ENCODE measurements around the gene RASL11B.

Gene RASL11B

DNA sequence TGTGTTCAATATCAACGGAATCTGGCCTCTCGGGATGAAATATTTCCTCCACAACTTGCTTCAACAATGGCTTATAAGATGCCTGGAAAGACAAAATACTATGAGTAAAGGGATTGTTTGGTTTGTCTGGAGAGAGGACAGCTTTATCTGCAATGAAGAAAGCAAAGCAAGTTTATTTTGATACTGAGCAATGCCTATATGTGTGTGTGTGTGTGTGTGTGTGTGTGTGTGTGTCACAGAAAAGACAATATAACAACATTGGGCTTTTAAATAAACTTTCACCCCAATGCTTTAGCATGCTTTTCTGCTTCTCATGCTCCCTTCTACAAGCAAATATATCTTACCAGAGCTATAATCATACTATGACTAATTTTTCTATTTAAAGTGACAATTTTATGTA lies 45.4 kb downstream of the RASL11B start:
- ChIA-PET CTCF (no interaction called here), POLR2A (no interaction called here)
- DNase-seq (ENCODE audit: extremely low spot score), result no peak
- no peak for TF ChIP-seq ZNF384 (IDR thresholded peaks at IDR 0.05)
- no peak for TF ChIP-seq TARDBP (IDR thresholded peaks at IDR 0.05)
- no peak for TF ChIP-seq L3MBTL2 (conservative IDR thresholded peaks at IDR 0.05)
- TF ChIP-seq SUZ12 (IDR thresholded peaks at IDR 0.05), result no peak
- TF ChIP-seq FOXA1 (IDR thresholded peaks at IDR 0.05), result no peak
- TF ChIP-seq CTBP1 (IDR thresholded peaks at IDR 0.05; ENCODE audit: borderline replicate concordance), result no peak
- no peak for TF ChIP-seq FOXK2 (IDR thresholded peaks at IDR 0.05)
- TF ChIP-seq BHLHE40 (IDR thresholded peaks at IDR 0.05; ENCODE audit: borderline replicate concordance), result no peak
- no peak for TF ChIP-seq NFRKB (IDR thresholded peaks at IDR 0.05)
- no peak for TF ChIP-seq HDGF (IDR thresholded peaks at IDR 0.05; ENCODE audit: borderline replicate concordance)
- no peak for TF ChIP-seq ARNT (IDR thresholded peaks at IDR 0.05)

DNA sequence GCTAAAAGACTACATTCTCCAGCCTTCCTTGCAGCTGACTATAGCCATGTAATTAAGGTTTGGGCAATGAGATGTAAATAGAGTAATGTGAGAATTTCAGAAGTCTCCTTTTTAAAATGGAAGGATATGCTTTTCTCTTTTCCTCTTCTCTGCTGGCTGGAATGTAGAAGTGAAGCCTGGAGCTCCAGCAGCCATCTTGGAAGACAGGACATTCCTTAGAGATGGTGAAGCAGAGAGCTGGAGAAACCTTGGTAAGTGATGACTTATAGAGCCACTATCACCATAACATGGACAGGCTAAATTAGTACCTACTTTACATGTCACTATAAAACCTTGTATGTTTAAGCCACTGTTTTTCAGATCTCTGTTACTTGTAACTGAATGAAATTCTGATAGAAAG lies 48.0 kb downstream of the RASL11B start:
- no peak for DNase-seq (ENCODE audit: extremely low spot score)
- ChIA-PET POLR2A (interaction anchor here (0.6 kb wide), 1 partner anchor 79 kb away, joined by 4 read pairs; no protein-coding TSS in a partner anchor), CTCF (no interaction called here)
- TF ChIP-seq, protein P1, sequence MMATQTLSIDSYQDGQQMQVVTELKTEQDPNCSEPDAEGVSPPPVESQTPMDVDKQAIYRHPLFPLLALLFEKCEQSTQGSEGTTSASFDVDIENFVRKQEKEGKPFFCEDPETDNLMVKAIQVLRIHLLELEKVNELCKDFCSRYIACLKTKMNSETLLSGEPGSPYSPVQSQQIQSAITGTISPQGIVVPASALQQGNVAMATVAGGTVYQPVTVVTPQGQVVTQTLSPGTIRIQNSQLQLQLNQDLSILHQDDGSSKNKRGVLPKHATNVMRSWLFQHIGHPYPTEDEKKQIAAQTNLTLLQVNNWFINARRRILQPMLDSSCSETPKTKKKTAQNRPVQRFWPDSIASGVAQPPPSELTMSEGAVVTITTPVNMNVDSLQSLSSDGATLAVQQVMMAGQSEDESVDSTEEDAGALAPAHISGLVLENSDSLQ (IDR thresholded peaks at IDR 0.05), result no peak
- TF ChIP-seq TARDBP (IDR thresholded peaks at IDR 0.05) (no peak), CTBP1 (IDR thresholded peaks at IDR 0.05; ENCODE audit: borderline replicate concordance) (no peak), SP1 (IDR thresholded peaks at IDR 0.05) (no peak), LEF1 (IDR thresholded peaks at IDR 0.05; ENCODE audit: borderline replicate concordance) (no peak), BHLHE40 (IDR thresholded peaks at IDR 0.05; ENCODE audit: borderline replicate concordance) (no peak), FOXM1 (IDR thresholded peaks at IDR 0.05; ENCODE audit: borderline replicate concordance) (no peak), FOXK2 (IDR thresholded peaks at IDR 0.05) (no peak), ELF4 (IDR thresholded peaks at IDR 0.05) (no peak), SUZ12 (IDR thresholded peaks at IDR 0.05) (no peak), NFRKB (IDR thresholded peaks at IDR 0.05) (no peak), ZNF384 (IDR thresholded peaks at IDR 0.05) (no peak), ARNT (IDR thresholded peaks at IDR 0.05) (no peak), HDGF (IDR thresholded peaks at IDR 0.05; ENCODE audit: borderline replicate concordance) (no peak), L3MBTL2 (conservative IDR thresholded peaks at IDR 0.05) (no peak), FOXA1 (IDR thresholded peaks at IDR 0.05) (no peak)

DNA sequence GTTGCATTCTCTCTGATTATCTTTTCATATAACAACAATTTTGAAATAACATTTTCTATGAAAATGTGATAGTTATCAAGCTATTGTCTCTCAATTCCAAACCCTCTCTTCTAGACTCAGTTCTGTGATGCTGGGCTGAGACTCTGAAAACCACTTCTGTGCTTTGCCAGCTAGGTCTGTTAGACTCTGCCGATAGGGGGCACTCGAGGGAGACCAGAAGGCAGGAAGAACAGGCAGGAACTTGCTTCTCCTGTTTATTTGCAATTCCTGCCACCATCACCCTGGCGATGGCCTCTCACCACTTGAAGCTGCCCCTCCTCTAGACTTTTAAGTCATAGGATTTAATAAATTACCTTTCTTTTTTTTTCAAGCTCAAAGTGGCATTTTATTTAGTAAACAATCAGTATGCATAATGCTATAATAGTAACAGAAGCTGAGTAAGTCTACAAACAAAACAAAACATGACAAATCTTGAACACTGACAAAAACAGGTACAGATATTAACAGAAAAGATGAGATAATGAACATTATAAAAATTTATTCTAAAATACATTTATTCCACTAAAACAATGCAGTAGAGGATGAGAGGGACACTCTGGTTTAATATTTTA lies 49.7 kb downstream of the RASL11B start:
- ChIA-PET CTCF (interaction anchor here (0.6 to 1.6 kb wide), 13 partner anchors 11 to 1307 kb away, joined by 3 to 9 read pairs (median 3); no protein-coding TSS in a partner anchor), POLR2A (no interaction called here)
- peak; percentile 77 for DNase-seq (ENCODE audit: extremely low spot score)
- TF ChIP-seq TARDBP (IDR thresholded peaks at IDR 0.05) (no peak), L3MBTL2 (conservative IDR thresholded peaks at IDR 0.05) (no peak), FOXK2 (IDR thresholded peaks at IDR 0.05) (no peak), LEF1 (IDR thresholded peaks at IDR 0.05; ENCODE audit: borderline replicate concordance) (no peak), ZNF384 (IDR thresholded peaks at IDR 0.05) (no peak), BHLHE40 (IDR thresholded peaks at IDR 0.05; ENCODE audit: borderline replicate concordance) (no peak), ELF4 (IDR thresholded peaks at IDR 0.05) (no peak), NFRKB (IDR thresholded peaks at IDR 0.05) (no peak), SUZ12 (IDR thresholded peaks at IDR 0.05) (no peak), SP1 (IDR thresholded peaks at IDR 0.05) (no peak), FOXM1 (IDR thresholded peaks at IDR 0.05; ENCODE audit: borderline replicate concordance) (no peak), CTBP1 (IDR thresholded peaks at IDR 0.05; ENCODE audit: borderline replicate concordance) (no peak)

DNA sequence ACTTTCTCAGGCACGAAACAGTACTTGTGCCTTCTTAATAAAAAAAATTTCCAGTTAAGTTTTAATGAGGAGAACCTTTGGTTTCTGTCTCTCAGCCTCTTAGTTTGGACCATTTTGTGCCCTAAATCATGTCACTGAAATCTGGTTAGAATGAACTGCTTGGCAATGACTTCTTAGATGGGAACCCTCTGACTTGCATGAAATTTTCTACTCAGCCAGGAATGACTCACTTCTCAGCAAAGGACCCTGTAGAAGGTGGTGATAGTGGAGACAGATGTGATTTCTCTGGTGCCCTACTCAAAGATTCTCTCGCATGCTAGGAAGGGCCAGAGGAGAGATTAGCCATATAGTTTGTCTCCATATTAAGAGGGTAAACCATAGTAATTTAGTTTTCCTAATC lies 50.5 kb downstream of the RASL11B start:
- no peak for TF ChIP-seq FOXM1 (IDR thresholded peaks at IDR 0.05; ENCODE audit: borderline replicate concordance)
- TF ChIP-seq NFRKB (IDR thresholded peaks at IDR 0.05), result no peak
- no peak for TF ChIP-seq FOXK2 (IDR thresholded peaks at IDR 0.05)
- TF ChIP-seq FOXA1 (IDR thresholded peaks at IDR 0.05), result no peak
- no peak for TF ChIP-seq LEF1 (IDR thresholded peaks at IDR 0.05; ENCODE audit: borderline replicate concordance)
- no peak for TF ChIP-seq ZNF384 (IDR thresholded peaks at IDR 0.05)
- TF ChIP-seq CTBP1 (IDR thresholded peaks at IDR 0.05; ENCODE audit: borderline replicate concordance), result no peak
- no peak for TF ChIP-seq HDGF (IDR thresholded peaks at IDR 0.05; ENCODE audit: borderline replicate concordance)
- TF ChIP-seq SUZ12 (IDR thresholded peaks at IDR 0.05), result no peak
- no peak for TF ChIP-seq ELF4 (IDR thresholded peaks at IDR 0.05)
- TF ChIP-seq L3MBTL2 (conservative IDR thresholded peaks at IDR 0.05), result no peak
- no peak for TF ChIP-seq ARNT (IDR thresholded peaks at IDR 0.05)
- no peak for TF ChIP-seq SP1 (IDR thresholded peaks at IDR 0.05)
- TF ChIP-seq TARDBP (IDR thresholded peaks at IDR 0.05), result no peak
- TF ChIP-seq, protein P1 (IDR thresholded peaks at IDR 0.05), result no peak
- TF ChIP-seq BHLHE40 (IDR thresholded peaks at IDR 0.05; ENCODE audit: borderline replicate concordance), result no peak
- no peak for DNase-seq (ENCODE audit: extremely low spot score)
- ChIA-PET POLR2A (no interaction called here), CTCF (interaction anchor here (0.7 to 1.3 kb wide), 3 partner anchors 18 to 53 kb away, joined by 3 to 9 read pairs (median 3); no protein-coding TSS in a partner anchor)

DNA sequence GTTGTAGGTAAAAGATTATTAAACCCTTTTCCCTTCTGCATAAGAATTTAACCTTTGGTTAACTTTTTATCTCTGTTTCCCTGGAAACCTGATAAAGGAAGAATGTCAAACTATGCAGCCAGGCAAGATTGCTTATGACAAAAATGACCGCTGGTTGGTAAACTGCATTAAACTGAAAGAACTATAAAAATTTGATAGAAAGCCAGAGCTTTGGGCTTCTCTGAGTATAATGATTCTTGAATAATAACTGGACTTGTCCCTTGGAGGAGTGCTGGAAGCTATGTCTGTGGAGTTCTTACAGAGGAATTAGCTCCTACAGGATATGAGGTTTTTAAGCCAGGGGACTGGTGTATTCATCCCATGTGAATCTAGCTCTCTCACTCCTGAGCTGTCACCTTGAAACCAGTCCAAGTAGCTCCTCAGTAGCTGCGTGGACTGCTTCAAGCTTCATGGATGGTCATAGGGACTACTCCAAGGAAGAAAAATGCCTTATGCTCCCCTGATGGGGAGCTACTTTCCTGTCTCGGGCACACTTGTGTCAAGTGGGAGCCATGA lies 52.0 kb downstream of the RASL11B start:
- ChIA-PET POLR2A (interaction anchor here (1.6 kb wide), 1 partner anchor 192 kb away, joined by 7 read pairs; no protein-coding TSS in a partner anchor), CTCF (interaction anchor here (0.7 kb wide), 1 partner anchor 187 kb away, joined by 4 read pairs; no protein-coding TSS in a partner anchor)
- TF ChIP-seq, protein P1 (IDR thresholded peaks at IDR 0.05), result no peak
- TF ChIP-seq FOXA1 (IDR thresholded peaks at IDR 0.05) (no peak), LEF1 (IDR thresholded peaks at IDR 0.05; ENCODE audit: borderline replicate concordance) (no peak), ARNT (IDR thresholded peaks at IDR 0.05) (no peak), SUZ12 (IDR thresholded peaks at IDR 0.05) (no peak), FOXM1 (IDR thresholded peaks at IDR 0.05; ENCODE audit: borderline replicate concordance) (no peak), ELF4 (IDR thresholded peaks at IDR 0.05) (no peak)
- DNase-seq (ENCODE audit: extremely low spot score), result no peak
